ENCODE measurements around the gene CCR9. TPM values are rescaled to one million over a fixed set of nuclear protein-coding genes. Genes with fewer than 3 reads are reported as not detected.

The CCR9 gene
- total RNA-seq, 1 donor from 2014 or later: not detected

DNA sequence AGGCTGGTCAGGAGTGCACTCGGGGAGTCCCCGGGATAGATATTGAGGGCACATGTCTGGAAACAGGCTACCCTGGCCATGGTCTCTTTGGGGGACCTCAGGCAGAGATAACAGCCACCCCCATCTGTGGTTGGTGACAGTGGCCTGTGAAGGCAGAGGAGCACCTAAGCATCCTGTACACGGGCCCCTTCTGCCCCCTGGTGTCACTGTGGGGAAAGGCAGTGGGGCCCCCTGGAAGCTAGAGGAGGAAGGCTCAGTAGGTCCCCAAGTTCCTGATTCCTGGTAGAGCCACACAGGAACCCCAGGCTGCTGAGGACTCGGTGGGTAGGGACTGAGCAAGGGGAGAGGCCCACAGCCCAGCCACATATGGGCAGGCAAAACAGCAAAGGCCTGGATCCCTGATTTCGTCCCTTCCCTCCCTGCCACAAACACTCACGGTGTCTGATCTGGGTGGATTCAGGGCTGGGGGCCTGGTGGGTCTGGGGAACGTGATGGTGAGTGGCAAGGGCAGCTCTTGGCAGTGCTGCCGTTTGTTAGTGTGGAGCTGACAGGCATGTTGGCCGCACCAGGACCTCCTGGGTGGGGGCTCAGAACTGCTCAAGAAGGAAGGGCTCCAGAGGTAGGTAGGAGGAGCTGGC, 42.8 kb downstream of the CCR9 start:
- no peak overlapping the region for H3K4me3 Mint-ChIP-seq (ENCODE audit: unreplicated experiment)
- peaks cover 49% of the 10 kb centered on the region for H3K36me3 Mint-ChIP-seq (ENCODE audit: unreplicated experiment)
- no peaks in the 10 kb centered on the region for H3K27me3 Mint-ChIP-seq (ENCODE audit: unreplicated experiment)
- H3K27ac Mint-ChIP-seq (ENCODE audit: unreplicated experiment): no peak overlapping the region
- H3K9me3 Mint-ChIP-seq (ENCODE audit: unreplicated experiment): no peaks in the 10 kb centered on the region
- H3K4me1 Mint-ChIP-seq (ENCODE audit: unreplicated experiment): no peaks in the 10 kb centered on the region
- TF ChIP-seq, protein P1, sequence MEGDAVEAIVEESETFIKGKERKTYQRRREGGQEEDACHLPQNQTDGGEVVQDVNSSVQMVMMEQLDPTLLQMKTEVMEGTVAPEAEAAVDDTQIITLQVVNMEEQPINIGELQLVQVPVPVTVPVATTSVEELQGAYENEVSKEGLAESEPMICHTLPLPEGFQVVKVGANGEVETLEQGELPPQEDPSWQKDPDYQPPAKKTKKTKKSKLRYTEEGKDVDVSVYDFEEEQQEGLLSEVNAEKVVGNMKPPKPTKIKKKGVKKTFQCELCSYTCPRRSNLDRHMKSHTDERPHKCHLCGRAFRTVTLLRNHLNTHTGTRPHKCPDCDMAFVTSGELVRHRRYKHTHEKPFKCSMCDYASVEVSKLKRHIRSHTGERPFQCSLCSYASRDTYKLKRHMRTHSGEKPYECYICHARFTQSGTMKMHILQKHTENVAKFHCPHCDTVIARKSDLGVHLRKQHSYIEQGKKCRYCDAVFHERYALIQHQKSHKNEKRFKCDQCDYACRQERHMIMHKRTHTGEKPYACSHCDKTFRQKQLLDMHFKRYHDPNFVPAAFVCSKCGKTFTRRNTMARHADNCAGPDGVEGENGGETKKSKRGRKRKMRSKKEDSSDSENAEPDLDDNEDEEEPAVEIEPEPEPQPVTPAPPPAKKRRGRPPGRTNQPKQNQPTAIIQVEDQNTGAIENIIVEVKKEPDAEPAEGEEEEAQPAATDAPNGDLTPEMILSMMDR (IDR thresholded peaks at IDR 0.05): peak; percentile 66
- DNase-seq (ENCODE audit: extremely low spot score, unreplicated experiment): no peak

GRCh38 chr3:45931496-45931895, 45.2 kb downstream of the CCR9 start:
- TF ChIP-seq, protein P1 (IDR thresholded peaks at IDR 0.05): no peak
- no peak overlapping the region for H3K27ac Mint-ChIP-seq (ENCODE audit: unreplicated experiment)
- H3K4me3 Mint-ChIP-seq (ENCODE audit: unreplicated experiment): no peak overlapping the region
- H3K9me3 Mint-ChIP-seq (ENCODE audit: unreplicated experiment): no peaks in the 10 kb centered on the region
- no peaks in the 10 kb centered on the region for H3K27me3 Mint-ChIP-seq (ENCODE audit: unreplicated experiment)
- H3K4me1 Mint-ChIP-seq (ENCODE audit: unreplicated experiment): no peaks in the 10 kb centered on the region
- DNase-seq (ENCODE audit: extremely low spot score, unreplicated experiment): no peak
- H3K36me3 Mint-ChIP-seq (ENCODE audit: unreplicated experiment): peaks cover 59% of the 10 kb centered on the region

GRCh38 chr3:45932112-45932511, 45.8 kb downstream of the CCR9 start:
- TF ChIP-seq, protein P1 (IDR thresholded peaks at IDR 0.05): no peak
- Mint-ChIP-seq H3K4me3 (ENCODE audit: unreplicated experiment) (no peak overlapping the region), H3K9me3 (ENCODE audit: unreplicated experiment) (no peaks in the 10 kb centered on the region), H3K27me3 (ENCODE audit: unreplicated experiment) (no peaks in the 10 kb centered on the region), H3K27ac (ENCODE audit: unreplicated experiment) (no peak overlapping the region), H3K4me1 (ENCODE audit: unreplicated experiment) (no peaks in the 10 kb centered on the region), H3K36me3 (ENCODE audit: unreplicated experiment) (peaks cover 55% of the 10 kb centered on the region)
- DNase-seq (ENCODE audit: extremely low spot score, unreplicated experiment): no peak

DNA sequence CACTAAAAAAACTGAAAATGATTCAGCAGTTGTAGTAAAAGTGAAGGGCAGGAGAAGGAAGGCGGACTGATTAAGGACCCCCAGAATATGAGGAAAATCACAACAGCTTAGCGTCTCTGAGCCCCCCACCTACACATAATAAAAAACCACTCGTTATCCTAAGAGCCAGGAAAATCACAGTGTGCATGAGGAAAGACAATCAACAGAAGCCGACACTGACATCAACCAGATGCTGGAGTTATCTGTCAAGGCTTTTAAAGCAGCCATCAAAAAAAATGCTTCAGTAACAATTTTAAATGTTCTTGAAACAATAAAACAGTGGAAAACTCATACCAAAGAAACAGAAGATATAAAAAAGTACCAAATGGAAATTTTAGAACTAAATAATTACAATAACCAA, 47.2 kb downstream of the CCR9 start:
- H3K9me3 Mint-ChIP-seq (ENCODE audit: unreplicated experiment): no peaks in the 10 kb centered on the region
- DNase-seq (ENCODE audit: extremely low spot score, unreplicated experiment): no peak
- H3K4me3 Mint-ChIP-seq (ENCODE audit: unreplicated experiment): no peak overlapping the region
- TF ChIP-seq, protein P1 (IDR thresholded peaks at IDR 0.05): no peak
- no peak overlapping the region for H3K27ac Mint-ChIP-seq (ENCODE audit: unreplicated experiment)
- H3K27me3 Mint-ChIP-seq (ENCODE audit: unreplicated experiment): no peaks in the 10 kb centered on the region
- no peaks in the 10 kb centered on the region for H3K4me1 Mint-ChIP-seq (ENCODE audit: unreplicated experiment)
- peaks cover 50% of the 10 kb centered on the region for H3K36me3 Mint-ChIP-seq (ENCODE audit: unreplicated experiment)

DNA sequence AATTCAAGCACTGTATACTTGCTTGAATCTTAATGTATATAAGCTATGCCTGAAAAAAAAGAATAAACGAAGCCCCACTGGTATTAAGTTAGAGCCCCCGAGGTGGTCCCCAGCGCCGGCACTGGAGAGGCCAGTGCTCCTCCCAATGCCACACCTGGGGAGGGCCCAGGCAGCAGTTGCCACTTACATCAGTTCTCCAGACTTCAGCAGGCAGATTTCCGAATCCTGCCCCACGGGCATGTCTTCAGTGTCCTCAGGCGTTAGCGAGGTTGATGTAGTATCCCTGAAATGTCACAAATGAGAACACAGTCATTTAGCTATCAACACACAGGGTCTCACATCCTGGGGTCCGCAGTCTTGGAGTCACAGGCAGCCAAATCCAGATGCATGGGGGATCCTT, 49.9 kb downstream of the CCR9 start:
- no peaks in the 10 kb centered on the region for H3K27me3 Mint-ChIP-seq (ENCODE audit: unreplicated experiment)
- H3K27ac Mint-ChIP-seq (ENCODE audit: unreplicated experiment): no peak overlapping the region
- no peaks in the 10 kb centered on the region for H3K4me1 Mint-ChIP-seq (ENCODE audit: unreplicated experiment)
- H3K36me3 Mint-ChIP-seq (ENCODE audit: unreplicated experiment): peaks cover 32% of the 10 kb centered on the region
- H3K9me3 Mint-ChIP-seq (ENCODE audit: unreplicated experiment): no peaks in the 10 kb centered on the region
- no peak overlapping the region for H3K4me3 Mint-ChIP-seq (ENCODE audit: unreplicated experiment)
- TF ChIP-seq, protein P1 (IDR thresholded peaks at IDR 0.05): no peak
- no peak for DNase-seq (ENCODE audit: extremely low spot score, unreplicated experiment)

Data from osteocyte (in vitro differentiated cells).